ENCODE data around the gene CALCOCO1.
A peak's percentile ranks its signal among the peaks of the same experiment; 100 is the strongest.

Gene CALCOCO1

GRCh38 chr12:53675701-53676607 is 51.3 kb downstream of the CALCOCO1 start, which contains the start of gene ATP5MC2:
ATP5MC2 (minus strand) TSS chr12:53676083; CDS start chr12:53672614, 3,469 bp downstream.
- H2BK5ac ChIP-seq (ENCODE audit: low read depth, low read length, poor library complexity, severe bottlenecking), result peak within 1 kb of the TSS; percentile 49
- H2AK5ac ChIP-seq (ENCODE audit: low read length, severe bottlenecking), result peak within 1 kb of the TSS; percentile 96
- H3K18ac ChIP-seq (ENCODE audit: low read depth in 1 of 2, low read length in 2 of 2), result peak within 1 kb of the TSS; percentile 94 to 99
- H2BK12ac ChIP-seq (ENCODE audit: low read length in 2 of 2), result peak within 1 kb of the TSS; percentile 41 to 64
- H3K36me3 ChIP-seq (ENCODE audit: control insufficient read depth in 1 of 2, insufficient read depth in 2 of 2, low read depth in 1 of 2, low read length in 2 of 2), result peaks cover 16 to 31% of the 10 kb centered on the region in 2 experiments
- H3K27me3 ChIP-seq (ENCODE audit: control insufficient read depth in 1 of 2, insufficient read depth in 1 of 2, low read length in 2 of 2), result no peaks in the 10 kb centered on the region
- H3K4me1 ChIP-seq (ENCODE audit: control insufficient read depth, insufficient read depth, low read depth, low read length), result peaks cover 14% of the 10 kb centered on the region
- WGBS, result 6% methylated on average over 61 of the region's 61 CpGs
- H3K4me3 ChIP-seq (ENCODE audit: insufficient read depth in 1 of 2, low read depth in 1 of 2, low read length in 2 of 2), result peak within 1 kb of the TSS; percentile 77 to 86
- H4K91ac ChIP-seq (ENCODE audit: low read length), result peak within 1 kb of the TSS; percentile 80
- H3K4ac ChIP-seq (ENCODE audit: low read depth in 1 of 2, low read length in 2 of 2), result peak within 1 kb of the TSS; percentile 73 to 94
- H3K9me3 ChIP-seq (ENCODE audit: control insufficient read depth, low read length), result no peaks in the 10 kb centered on the region
- peak within 1 kb of the TSS; percentile 98 for H2AFZ ChIP-seq (ENCODE audit: low read depth, low read length)
- H3K23ac ChIP-seq (ENCODE audit: low read length in 2 of 2), result peak within 1 kb of the TSS in 1 of 2 experiments; percentile 84
- peak within 1 kb of the TSS; percentile 99 for H4K8ac ChIP-seq (ENCODE audit: low read length)
- peaks cover 11% of the 10 kb centered on the region for H3K79me1 ChIP-seq (replicated peaks; ENCODE audit: low read length, poor library complexity, severe bottlenecking)
- peak within 1 kb of the TSS; percentile 88 to 97 for H3K14ac ChIP-seq (ENCODE audit: low read length in 2 of 2)
- peak within 1 kb of the TSS; percentile 86 for H2BK120ac ChIP-seq (ENCODE audit: low read depth, low read length)
- DNase-seq, result peak; percentile 98
- peak within 1 kb of the TSS; percentile 92 for H3K9ac ChIP-seq (ENCODE audit: low read length)
- H3K4me2 ChIP-seq (ENCODE audit: low read length, poor library complexity, severe bottlenecking), result peak within 1 kb of the TSS; percentile 86
- H2BK15ac ChIP-seq (ENCODE audit: low read depth, poor library complexity, severe bottlenecking), result peak within 1 kb of the TSS; percentile 93
- peak within 1 kb of the TSS; percentile 74 for H3K27ac ChIP-seq (ENCODE audit: low read length, poor library complexity, severe bottlenecking)

- H3K14ac ChIP-seq (ENCODE audit: low read length in 2 of 2), result peak overlapping the region in 1 of 2 experiments; percentile 97
- H2BK12ac ChIP-seq (ENCODE audit: low read length in 2 of 2), result peak overlapping the region; percentile 41 to 64
- peak overlapping the region in 1 of 2 experiments; percentile 84 for H3K23ac ChIP-seq (ENCODE audit: low read length in 2 of 2)
- peak overlapping the region; percentile 92 for H3K9ac ChIP-seq (ENCODE audit: low read length)
- H3K4me3 ChIP-seq (ENCODE audit: insufficient read depth in 1 of 2, low read depth in 1 of 2, low read length in 2 of 2), result peak overlapping the region; percentile 77 to 86
- H2AK5ac ChIP-seq (ENCODE audit: low read length, severe bottlenecking), result peak overlapping the region; percentile 96
- no peak overlapping the region for H2BK120ac ChIP-seq (ENCODE audit: low read depth, low read length)
- WGBS, result 56% methylated on average over 6 of the region's 8 CpGs
- H2AFZ ChIP-seq (ENCODE audit: low read depth, low read length), result no peak overlapping the region
- peak overlapping the region; percentile 94 to 99 for H3K18ac ChIP-seq (ENCODE audit: low read depth in 1 of 2, low read length in 2 of 2)
- peaks cover 14% of the 10 kb centered on the region for H3K4me1 ChIP-seq (ENCODE audit: control insufficient read depth, insufficient read depth, low read depth, low read length)
- peak overlapping the region; percentile 73 for H3K27ac ChIP-seq (ENCODE audit: low read length, poor library complexity, severe bottlenecking)
- H3K4me2 ChIP-seq (ENCODE audit: low read length, poor library complexity, severe bottlenecking), result peak overlapping the region; percentile 86
- peak overlapping the region; percentile 73 to 94 for H3K4ac ChIP-seq (ENCODE audit: low read depth in 1 of 2, low read length in 2 of 2)
- peak overlapping the region; percentile 1 for H2BK5ac ChIP-seq (ENCODE audit: low read depth, low read length, poor library complexity, severe bottlenecking)
- H3K79me1 ChIP-seq (replicated peaks; ENCODE audit: low read length, poor library complexity, severe bottlenecking), result peaks cover 13% of the 10 kb centered on the region
- no peak for DNase-seq
- H4K8ac ChIP-seq (ENCODE audit: low read length), result peak overlapping the region; percentile 80
- H3K27me3 ChIP-seq (ENCODE audit: control insufficient read depth in 1 of 2, insufficient read depth in 1 of 2, low read length in 2 of 2), result no peaks in the 10 kb centered on the region
- H3K36me3 ChIP-seq (ENCODE audit: control insufficient read depth in 1 of 2, insufficient read depth in 2 of 2, low read depth in 1 of 2, low read length in 2 of 2), result peaks cover 21 to 39% of the 10 kb centered on the region in 2 experiments
- H3K9me3 ChIP-seq (ENCODE audit: control insufficient read depth, low read length), result no peaks in the 10 kb centered on the region
- peak overlapping the region; percentile 62 for H4K91ac ChIP-seq (ENCODE audit: low read length)
- H2BK15ac ChIP-seq (ENCODE audit: low read depth, poor library complexity, severe bottlenecking), result no peak overlapping the region
Measured at GRCh38 chr12:53674977-53675700, 52.1 kb downstream of the CALCOCO1 start.

GRCh38 chr12:53670971-53671370 is 56.3 kb downstream of the CALCOCO1 start:
- Histone ChIP-seq H3K27ac (ENCODE audit: low read length, poor library complexity, severe bottlenecking) (no peak overlapping the region), H2AK5ac (ENCODE audit: low read length, severe bottlenecking) (no peak overlapping the region), H2BK5ac (ENCODE audit: low read depth, low read length, poor library complexity, severe bottlenecking) (no peak overlapping the region), H2BK120ac (ENCODE audit: low read depth, low read length) (no peak overlapping the region), H3K9ac (ENCODE audit: low read length) (no peak overlapping the region), H3K14ac (ENCODE audit: low read length in 2 of 2) (no peak overlapping the region), H3K79me1 (replicated peaks; ENCODE audit: low read length, poor library complexity, severe bottlenecking) (peaks cover 22% of the 10 kb centered on the region), H3K4me1 (ENCODE audit: control insufficient read depth, insufficient read depth, low read depth, low read length) (peaks cover 8% of the 10 kb centered on the region), H2AFZ (ENCODE audit: low read depth, low read length) (no peak overlapping the region), H4K8ac (ENCODE audit: low read length) (no peak overlapping the region), H3K36me3 (ENCODE audit: control insufficient read depth in 1 of 2, insufficient read depth in 2 of 2, low read depth in 1 of 2, low read length in 2 of 2) (peaks cover 48 to 67% of the 10 kb centered on the region in 2 experiments), H2BK12ac (ENCODE audit: low read length in 2 of 2) (no peak overlapping the region), H3K23ac (ENCODE audit: low read length in 2 of 2) (no peak overlapping the region), H3K18ac (ENCODE audit: low read depth in 1 of 2, low read length in 2 of 2) (no peak overlapping the region), H3K4me3 (ENCODE audit: insufficient read depth in 1 of 2, low read depth in 1 of 2, low read length in 2 of 2) (no peak overlapping the region), H3K4ac (ENCODE audit: low read depth in 1 of 2, low read length in 2 of 2) (no peak overlapping the region), H4K91ac (ENCODE audit: low read length) (no peak overlapping the region), H3K4me2 (ENCODE audit: low read length, poor library complexity, severe bottlenecking) (no peak overlapping the region), H3K9me3 (ENCODE audit: control insufficient read depth, low read length) (no peaks in the 10 kb centered on the region), H2BK15ac (ENCODE audit: low read depth, poor library complexity, severe bottlenecking) (no peak overlapping the region), H3K27me3 (ENCODE audit: control insufficient read depth in 1 of 2, insufficient read depth in 1 of 2, low read length in 2 of 2) (no peaks in the 10 kb centered on the region)
- DNase-seq, result no peak

GRCh38 chr12:53670308-53670707 is 56.9 kb downstream of the CALCOCO1 start:
- Histone ChIP-seq H3K79me1 (replicated peaks; ENCODE audit: low read length, poor library complexity, severe bottlenecking) (peaks cover 24% of the 10 kb centered on the region), H3K4me2 (ENCODE audit: low read length, poor library complexity, severe bottlenecking) (no peak overlapping the region), H3K18ac (ENCODE audit: low read depth in 1 of 2, low read length in 2 of 2) (no peak overlapping the region), H3K4me3 (ENCODE audit: insufficient read depth in 1 of 2, low read depth in 1 of 2, low read length in 2 of 2) (no peak overlapping the region), H3K9ac (ENCODE audit: low read length) (no peak overlapping the region), H3K4ac (ENCODE audit: low read depth in 1 of 2, low read length in 2 of 2) (no peak overlapping the region), H2BK15ac (ENCODE audit: low read depth, poor library complexity, severe bottlenecking) (no peak overlapping the region), H3K23ac (ENCODE audit: low read length in 2 of 2) (no peak overlapping the region), H4K8ac (ENCODE audit: low read length) (no peak overlapping the region), H2BK12ac (ENCODE audit: low read length in 2 of 2) (no peak overlapping the region), H2AK5ac (ENCODE audit: low read length, severe bottlenecking) (peak overlapping the region; percentile 78), H2BK120ac (ENCODE audit: low read depth, low read length) (no peak overlapping the region), H3K14ac (ENCODE audit: low read length in 2 of 2) (no peak overlapping the region), H4K91ac (ENCODE audit: low read length) (no peak overlapping the region), H2BK5ac (ENCODE audit: low read depth, low read length, poor library complexity, severe bottlenecking) (no peak overlapping the region), H3K36me3 (ENCODE audit: control insufficient read depth in 1 of 2, insufficient read depth in 2 of 2, low read depth in 1 of 2, low read length in 2 of 2) (peaks cover 52 to 73% of the 10 kb centered on the region in 2 experiments), H3K27me3 (ENCODE audit: control insufficient read depth in 1 of 2, insufficient read depth in 1 of 2, low read length in 2 of 2) (no peaks in the 10 kb centered on the region), H3K27ac (ENCODE audit: low read length, poor library complexity, severe bottlenecking) (no peak overlapping the region), H3K9me3 (ENCODE audit: control insufficient read depth, low read length) (no peaks in the 10 kb centered on the region), H3K4me1 (ENCODE audit: control insufficient read depth, insufficient read depth, low read depth, low read length) (peaks cover 8% of the 10 kb centered on the region), H2AFZ (ENCODE audit: low read depth, low read length) (no peak overlapping the region)
- WGBS, result 92% methylated on average over 4 of the region's 7 CpGs
- DNase-seq, result no peak

Data from mesenchymal stem cell (in vitro differentiated cells and primary cell).